ENCODE results near the gene XPO6.

XPO6 gene

DNA sequence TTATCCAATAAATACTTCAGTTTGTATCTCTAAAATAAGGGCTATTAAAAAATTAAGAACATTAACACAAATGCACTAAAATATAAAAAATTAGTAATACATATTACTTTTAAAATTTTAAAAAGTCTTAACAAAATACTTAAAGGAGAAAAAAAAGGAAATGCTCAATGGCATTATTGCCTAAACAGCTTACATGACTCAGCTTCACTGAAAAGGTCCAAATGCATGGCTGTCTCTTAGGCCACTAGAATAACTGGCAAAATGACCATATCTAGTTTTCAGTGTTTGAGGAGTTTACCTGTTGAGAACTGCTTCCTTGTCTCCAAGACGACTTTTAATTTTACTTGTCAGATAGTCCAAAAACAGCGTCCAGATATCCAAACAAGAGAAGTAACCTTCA is 66.0 kb downstream of the XPO6 start:
- DNase-seq (ENCODE audit: low read depth), result no peak
- H3K4me3 ChIP-seq (replicated peaks; ENCODE audit: low read depth, low read length), result no peak overlapping the region
- TF ChIP-seq, protein P1, sequence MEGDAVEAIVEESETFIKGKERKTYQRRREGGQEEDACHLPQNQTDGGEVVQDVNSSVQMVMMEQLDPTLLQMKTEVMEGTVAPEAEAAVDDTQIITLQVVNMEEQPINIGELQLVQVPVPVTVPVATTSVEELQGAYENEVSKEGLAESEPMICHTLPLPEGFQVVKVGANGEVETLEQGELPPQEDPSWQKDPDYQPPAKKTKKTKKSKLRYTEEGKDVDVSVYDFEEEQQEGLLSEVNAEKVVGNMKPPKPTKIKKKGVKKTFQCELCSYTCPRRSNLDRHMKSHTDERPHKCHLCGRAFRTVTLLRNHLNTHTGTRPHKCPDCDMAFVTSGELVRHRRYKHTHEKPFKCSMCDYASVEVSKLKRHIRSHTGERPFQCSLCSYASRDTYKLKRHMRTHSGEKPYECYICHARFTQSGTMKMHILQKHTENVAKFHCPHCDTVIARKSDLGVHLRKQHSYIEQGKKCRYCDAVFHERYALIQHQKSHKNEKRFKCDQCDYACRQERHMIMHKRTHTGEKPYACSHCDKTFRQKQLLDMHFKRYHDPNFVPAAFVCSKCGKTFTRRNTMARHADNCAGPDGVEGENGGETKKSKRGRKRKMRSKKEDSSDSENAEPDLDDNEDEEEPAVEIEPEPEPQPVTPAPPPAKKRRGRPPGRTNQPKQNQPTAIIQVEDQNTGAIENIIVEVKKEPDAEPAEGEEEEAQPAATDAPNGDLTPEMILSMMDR (IDR thresholded peaks at IDR 0.05; ENCODE audit: low read length, missing control alignments), result no peak

GRCh38 chr16:28140788-28141618 is 70.8 kb downstream of the XPO6 start:
- peak; percentile 47 for DNase-seq (ENCODE audit: low read depth)
- no peak overlapping the region for H3K4me3 ChIP-seq (replicated peaks; ENCODE audit: low read depth, low read length)

GRCh38 chr16:28139530-28139929 is 72.2 kb downstream of the XPO6 start:
- no peak overlapping the region for H3K4me3 ChIP-seq (replicated peaks; ENCODE audit: low read depth, low read length)
- DNase-seq (ENCODE audit: low read depth), result no peak
- TF ChIP-seq, protein P1 (IDR thresholded peaks at IDR 0.05; ENCODE audit: low read length, missing control alignments), result no peak

More at GRCh38 chr16:28140788-28141618, 70.8 kb downstream of the XPO6 start:
- TF ChIP-seq, protein P1 (IDR thresholded peaks at IDR 0.05; ENCODE audit: low read length, missing control alignments), result no peak

- DNase-seq (ENCODE audit: low read depth), result peak; percentile 25
- H3K4me3 ChIP-seq (replicated peaks; ENCODE audit: low read depth, low read length), result no peak overlapping the region
Measured at GRCh38 chr16:28136751-28137434, 74.9 kb downstream of the XPO6 start.

GRCh38 chr16:28133666-28134065 is 78.1 kb downstream of the XPO6 start:
- TF ChIP-seq, protein P1 (IDR thresholded peaks at IDR 0.05; ENCODE audit: low read length, missing control alignments), result no peak
- DNase-seq (ENCODE audit: low read depth), result no peak
- no peak overlapping the region for H3K4me3 ChIP-seq (replicated peaks; ENCODE audit: low read depth, low read length)

More at GRCh38 chr16:28136751-28137434, 74.9 kb downstream of the XPO6 start:
- TF ChIP-seq, protein P1 (IDR thresholded peaks at IDR 0.05; ENCODE audit: low read length, missing control alignments), result peak; percentile 19

DNA sequence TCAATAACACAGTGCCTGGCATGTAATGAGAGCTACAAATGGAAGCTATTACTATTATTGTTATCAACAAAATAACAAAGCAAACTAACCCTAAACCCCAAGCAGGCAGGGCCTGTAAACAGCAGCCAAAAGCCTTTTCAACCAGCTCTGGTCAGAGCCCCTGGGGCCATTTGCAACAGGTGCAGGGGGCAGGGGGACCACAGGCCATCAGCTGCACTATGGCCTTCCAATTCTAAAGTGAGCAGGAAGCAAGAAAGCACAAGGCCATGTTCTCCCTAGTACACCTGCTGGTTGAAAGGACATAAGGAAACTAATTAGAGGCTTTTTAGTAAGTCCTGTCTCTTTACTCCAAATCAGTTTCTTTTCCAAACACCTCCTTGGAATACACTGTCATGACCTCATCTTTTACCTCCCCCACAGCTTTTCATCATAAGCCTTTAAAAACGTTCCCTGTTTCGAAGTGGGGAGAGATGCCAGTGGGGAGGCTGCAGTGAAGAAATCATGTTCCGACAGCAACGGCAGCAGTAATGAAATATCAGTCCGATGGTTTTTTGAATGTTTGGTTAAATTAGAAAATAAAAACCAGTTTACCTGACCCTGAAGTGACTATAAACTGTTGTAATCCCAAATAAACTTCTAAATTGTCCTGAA is 79.9 kb downstream of the XPO6 start:
- TF ChIP-seq, protein P1 (IDR thresholded peaks at IDR 0.05; ENCODE audit: low read length, missing control alignments), result no peak
- no peak for DNase-seq (ENCODE audit: low read depth)

More for the DNA sequence above, 79.9 kb downstream of the XPO6 start:
- H3K4me3 ChIP-seq (replicated peaks; ENCODE audit: low read depth, low read length), result no peak overlapping the region

Data from fibroblast of pulmonary artery (primary cell).